Activated T-helper 1 cell treated with anti-CD3 and anti-CD28 coated beads, Interleukin-12 subunit alpha, Interleukin-12 subunit beta, Interleukin-2, Interleukin-4 antibody, amounts not matched to agents 30 ng/mL and 10 ng/mL and 1 ng/mL, durations not matched to agents 14 hours and 24 hours and 36 hours (primary cell): ENCODE data around the gene IFI30. TPM values are rescaled to one million over a fixed set of nuclear protein-coding genes. Genes with fewer than 3 reads are reported as not detected.

ENCODE experiments used
- DNase-seq: peaks from one replicate; pipeline ENCODE4 v3.0.0; 2021; ENCODE audit warnings: low spot score
- H3K27ac Mint-ChIP-seq: one replicate; pipeline ENCODE4 v1.8.0; 2021; ENCODE audit warnings: mild to moderate bottlenecking, mixed read lengths
- H3K27me3 Mint-ChIP-seq: one replicate; pipeline ENCODE4 v1.8.0; 2022; ENCODE audit warnings: mild to moderate bottlenecking, moderate library complexity, mixed read lengths; ENCODE audit not compliant: insufficient read depth
- H3K36me3 Mint-ChIP-seq: one replicate; pipeline ENCODE4 v1.8.0; 2021; ENCODE audit warnings: low read depth, mixed read lengths
- H3K4me1 Mint-ChIP-seq: one replicate; pipeline ENCODE4 v1.8.0; 2021; ENCODE audit warnings: low read depth, mixed read lengths
- H3K4me3 Mint-ChIP-seq: one replicate; pipeline ENCODE4 v1.8.0; 2021; ENCODE audit warnings: mild to moderate bottlenecking, moderate library complexity, mixed read lengths
- H3K9me3 Mint-ChIP-seq: one replicate; pipeline ENCODE4 v1.8.0; 2021; ENCODE audit warnings: mixed read lengths
- intact Hi-C: fragments of 100-400 bp; cut with micrococcal nuclease; formaldehyde crosslinking; loops from one replicate; pipeline ENCODE4 v1.15.1; 2024
- total RNA-seq: library from RNA; stranded (reverse); gene quantifications from 2 replicates; pipeline ENCODE4 v1.2.3, GENCODE V29; 2022

Gene IFI30
- total RNA-seq, 1 donor from 2014 or later = 49.9 TPM

DNA sequence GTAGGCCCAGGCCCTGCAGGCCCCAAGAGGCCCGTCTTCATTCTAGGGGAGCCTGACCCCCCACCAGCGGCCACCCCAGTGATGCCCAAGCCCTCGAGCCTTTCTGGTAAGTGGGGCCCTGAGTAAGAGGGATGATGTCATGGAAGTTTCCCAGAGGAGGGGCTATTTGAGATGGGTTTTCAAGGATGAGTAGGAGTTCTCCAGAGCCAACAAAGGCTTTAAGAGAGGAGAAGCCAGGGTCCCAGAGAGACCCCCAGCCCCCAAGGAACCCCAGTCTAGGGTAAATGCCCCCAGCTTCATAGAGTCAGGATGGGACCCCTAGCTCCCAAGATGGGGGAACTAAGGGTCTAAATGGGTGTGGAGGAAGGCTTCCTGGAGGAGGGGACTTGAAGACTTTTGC lies 29.7 kb upstream of the IFI30 start:
- no peaks in the 10 kb centered on the region for H3K4me1 Mint-ChIP-seq
- intact Hi-C loops = no loop called here
- H3K27me3 Mint-ChIP-seq = no peaks in the 10 kb centered on the region
- H3K36me3 Mint-ChIP-seq = peaks cover 37% of the 10 kb centered on the region
- DNase-seq = no peak
- no peaks in the 10 kb centered on the region for H3K9me3 Mint-ChIP-seq
- H3K27ac Mint-ChIP-seq = no peak overlapping the region
- H3K4me3 Mint-ChIP-seq = no peak overlapping the region

DNA sequence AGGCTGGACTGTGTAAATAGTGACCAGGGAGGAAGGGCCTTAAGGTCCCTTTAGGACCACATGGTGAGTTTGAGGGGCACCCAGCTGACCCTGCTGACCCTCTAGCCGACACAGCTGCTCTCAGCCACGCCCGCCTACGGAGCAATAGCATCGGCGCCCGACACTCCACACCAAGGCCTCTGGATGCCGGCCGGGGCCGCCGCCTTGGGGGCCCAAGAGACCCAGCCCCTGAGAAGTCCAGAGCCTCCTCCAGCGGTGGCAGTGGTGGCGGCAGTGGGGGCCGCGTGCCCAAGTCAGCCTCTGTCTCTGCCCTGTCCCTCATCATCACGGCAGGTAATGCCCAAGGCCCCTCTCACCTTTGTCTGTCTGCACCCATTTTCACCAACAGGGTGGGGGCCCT lies 29.3 kb upstream of the IFI30 start:
- Mint-ChIP-seq H3K4me1 (no peaks in the 10 kb centered on the region), H3K9me3 (no peaks in the 10 kb centered on the region), H3K36me3 (peaks cover 37% of the 10 kb centered on the region), H3K27ac (no peak overlapping the region), H3K4me3 (no peak overlapping the region), H3K27me3 (no peaks in the 10 kb centered on the region)
- intact Hi-C loops = no loop called here
- no peak for DNase-seq

DNA sequence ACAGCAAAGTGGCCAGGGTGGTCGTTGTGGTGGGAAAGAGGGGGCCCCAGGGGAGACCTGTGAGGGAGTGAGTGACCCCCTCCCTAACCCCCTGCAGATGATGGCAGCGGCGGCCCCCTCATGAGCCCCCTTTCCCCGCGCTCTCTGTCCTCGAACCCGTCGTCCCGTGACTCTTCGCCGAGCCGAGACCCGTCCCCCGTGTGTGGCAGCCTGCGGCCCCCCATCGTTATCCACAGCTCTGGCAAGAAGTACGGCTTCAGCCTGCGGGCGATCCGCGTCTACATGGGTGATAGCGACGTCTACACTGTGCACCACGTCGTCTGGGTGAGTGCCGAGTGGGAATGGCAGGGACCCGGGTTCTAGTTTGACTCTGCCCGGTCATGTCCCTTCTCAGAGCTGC lies 28.7 kb upstream of the IFI30 start:
- H3K4me3 Mint-ChIP-seq = no peak overlapping the region
- no peaks in the 10 kb centered on the region for H3K27me3 Mint-ChIP-seq
- H3K4me1 Mint-ChIP-seq = no peaks in the 10 kb centered on the region
- intact Hi-C loops = no loop called here
- H3K9me3 Mint-ChIP-seq = no peaks in the 10 kb centered on the region
- H3K36me3 Mint-ChIP-seq = peaks cover 39% of the 10 kb centered on the region
- H3K27ac Mint-ChIP-seq = peak overlapping the region; percentile 12
- DNase-seq = no peak

DNA sequence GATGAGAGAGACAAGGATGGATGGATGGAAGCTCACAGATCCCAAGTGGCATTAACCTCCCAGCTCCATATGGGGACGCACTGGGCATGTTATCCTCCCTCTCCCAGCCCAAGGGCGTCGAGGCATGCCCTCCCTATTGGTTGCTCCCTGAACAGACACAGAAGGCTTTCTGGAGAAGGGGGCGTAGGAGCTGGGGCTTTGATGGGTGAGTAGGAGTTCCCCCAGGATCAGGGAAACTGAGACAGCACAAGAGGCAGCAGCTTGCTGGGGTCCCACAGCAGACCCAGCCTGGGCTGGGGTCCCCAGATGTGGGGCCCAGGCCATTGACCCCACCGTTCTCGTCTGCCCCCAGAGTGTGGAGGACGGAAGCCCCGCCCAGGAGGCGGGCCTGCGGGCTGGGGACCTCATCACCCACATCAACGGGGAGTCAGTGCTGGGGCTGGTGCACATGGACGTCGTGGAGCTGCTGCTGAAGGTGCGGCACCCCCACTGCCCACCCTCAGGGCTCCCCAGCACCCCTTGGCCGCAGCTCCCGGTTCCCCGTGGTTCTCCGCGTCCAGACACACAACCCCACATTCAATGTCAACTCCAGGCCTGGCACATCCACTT lies 28.1 kb upstream of the IFI30 start:
- H3K36me3 Mint-ChIP-seq = peaks cover 37% of the 10 kb centered on the region
- no peaks in the 10 kb centered on the region for H3K27me3 Mint-ChIP-seq
- H3K27ac Mint-ChIP-seq = peak overlapping the region; percentile 12
- H3K4me1 Mint-ChIP-seq = no peaks in the 10 kb centered on the region
- H3K4me3 Mint-ChIP-seq = no peak overlapping the region
- no peak for DNase-seq
- intact Hi-C loops = no loop called here
- H3K9me3 Mint-ChIP-seq = no peaks in the 10 kb centered on the region

DNA sequence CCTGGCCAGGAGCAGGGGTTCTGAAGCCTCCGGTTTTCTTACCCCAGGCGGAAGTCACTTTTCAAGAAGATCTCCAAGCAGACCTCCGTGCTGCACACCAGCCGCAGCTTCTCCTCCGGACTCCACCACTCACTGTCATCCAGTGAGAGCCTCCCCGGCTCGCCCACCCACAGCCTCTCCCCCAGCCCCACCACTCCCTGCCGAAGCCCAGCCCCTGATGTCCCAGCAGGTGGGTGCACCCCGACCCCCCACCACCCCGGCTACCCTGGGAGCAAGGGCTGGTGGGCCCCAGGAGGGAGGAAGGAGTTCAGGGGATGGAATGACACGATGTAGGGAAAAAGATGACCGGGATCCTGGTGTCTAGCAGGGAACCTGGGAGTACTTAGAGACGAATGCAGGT lies 26.2 kb upstream of the IFI30 start:
- H3K4me1 Mint-ChIP-seq = peaks cover 11% of the 10 kb centered on the region
- H3K9me3 Mint-ChIP-seq = no peaks in the 10 kb centered on the region
- no peaks in the 10 kb centered on the region for H3K27me3 Mint-ChIP-seq
- H3K27ac Mint-ChIP-seq = no peak overlapping the region
- peaks cover 33% of the 10 kb centered on the region for H3K36me3 Mint-ChIP-seq
- intact Hi-C loops = no loop called here
- DNase-seq = no peak
- no peak overlapping the region for H3K4me3 Mint-ChIP-seq

DNA sequence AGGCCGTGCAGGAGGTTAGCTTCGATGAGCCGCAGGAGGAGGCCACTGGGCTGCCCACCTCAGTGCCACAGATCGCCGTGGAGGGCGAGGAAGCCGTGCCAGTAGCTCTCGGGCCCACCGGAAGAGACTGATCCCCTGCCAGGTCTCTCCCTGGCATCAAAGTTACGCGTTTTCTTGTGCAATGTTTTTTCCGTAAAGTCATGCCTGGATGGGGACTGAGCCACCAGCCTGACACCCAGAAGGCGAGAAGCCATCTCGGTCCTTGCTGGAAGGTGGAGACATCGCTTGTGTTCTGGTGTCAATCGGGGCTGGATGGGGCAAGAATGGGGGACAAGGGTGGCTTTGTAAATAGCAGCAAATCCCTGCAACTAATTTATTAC lies 24.0 kb upstream of the IFI30 start:
- peaks cover 22% of the 10 kb centered on the region for H3K36me3 Mint-ChIP-seq
- no peak overlapping the region for H3K27ac Mint-ChIP-seq
- intact Hi-C loops = no loop called here
- no peak for DNase-seq
- peaks cover 23% of the 10 kb centered on the region for H3K4me1 Mint-ChIP-seq
- H3K9me3 Mint-ChIP-seq = no peaks in the 10 kb centered on the region
- peaks cover 3% of the 10 kb centered on the region for H3K27me3 Mint-ChIP-seq
- no peak overlapping the region for H3K4me3 Mint-ChIP-seq

DNA sequence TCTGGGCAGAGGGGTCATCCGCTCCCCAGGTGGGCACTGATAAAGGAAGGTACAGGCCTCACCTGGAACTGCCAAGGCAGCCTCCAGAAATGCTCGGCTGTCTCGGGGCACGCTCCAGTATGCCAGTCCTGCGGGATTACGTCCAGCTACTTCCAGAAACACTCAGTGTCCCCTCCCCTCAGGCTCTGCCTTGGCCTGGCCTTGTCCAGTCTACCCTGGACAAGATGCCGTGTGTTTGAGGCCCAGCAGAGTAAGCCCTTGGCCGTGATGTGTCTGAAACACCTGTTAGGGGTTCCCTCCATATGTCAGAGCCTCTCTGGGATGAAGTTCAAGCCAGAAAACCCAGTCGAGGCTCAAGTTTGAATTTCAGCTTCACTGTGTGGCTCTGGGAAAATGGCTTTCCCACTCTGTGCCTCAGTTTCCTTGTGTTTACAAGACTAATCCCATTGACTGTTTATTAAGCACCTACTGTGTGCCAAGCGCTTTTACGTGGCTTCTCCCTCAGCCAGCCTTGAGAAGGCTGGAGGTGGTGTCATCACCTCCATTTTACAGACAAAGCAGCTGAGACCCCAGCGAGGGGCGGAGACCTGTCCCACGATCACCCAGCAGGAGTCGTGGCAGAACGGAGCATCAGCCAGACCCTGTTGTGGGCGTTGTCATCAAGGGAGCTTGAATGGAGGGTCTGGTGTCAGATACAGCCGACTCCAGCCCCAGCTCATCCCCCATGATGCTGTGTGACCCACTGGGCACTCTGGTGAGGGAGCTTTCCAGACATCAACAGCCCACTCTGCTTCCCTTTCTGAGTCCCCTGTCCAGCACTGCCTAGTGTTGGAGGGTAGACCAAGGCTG lies 22.6 kb upstream of the IFI30 start:
- Mint-ChIP-seq H3K4me1 (peaks cover 23% of the 10 kb centered on the region), H3K9me3 (no peaks in the 10 kb centered on the region), H3K4me3 (peak overlapping the region; percentile 84), H3K27me3 (peaks cover 3% of the 10 kb centered on the region), H3K36me3 (peaks cover 14% of the 10 kb centered on the region), H3K27ac (peak overlapping the region; percentile 96)
- intact Hi-C loops = loop anchor here (5.0 to 10.0 kb wide), 2 partner anchors 206 to 1074 kb away; partner anchors contain the start of genes HAUS8 and MYO9B
- no peak for DNase-seq

DNA sequence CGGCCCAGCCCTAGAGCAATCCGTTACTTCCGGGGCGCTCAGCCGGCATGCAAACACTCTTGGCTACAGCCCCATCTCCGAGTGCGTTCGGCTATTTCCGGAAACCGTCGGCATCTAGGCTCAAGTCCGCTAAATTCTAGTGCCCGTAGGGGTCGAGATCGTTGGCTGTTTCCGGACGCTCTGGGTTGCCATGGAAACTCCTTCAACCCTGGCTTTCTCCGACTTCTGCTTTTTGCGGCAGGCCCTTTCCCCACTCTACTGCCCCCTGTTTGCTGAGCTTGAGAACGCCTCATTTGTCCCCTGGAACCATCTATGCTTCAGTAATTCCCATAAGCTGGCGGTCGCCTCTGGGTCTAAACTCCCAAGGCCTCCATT lies 21.2 kb upstream of the IFI30 start:
- Mint-ChIP-seq H3K4me3 (peak overlapping the region; percentile 84), H3K4me1 (peaks cover 23% of the 10 kb centered on the region), H3K27me3 (peaks cover 3% of the 10 kb centered on the region), H3K9me3 (no peaks in the 10 kb centered on the region), H3K36me3 (peaks cover 9% of the 10 kb centered on the region), H3K27ac (peak overlapping the region; percentile 96)
- intact Hi-C loops = loop anchor here (1.0 to 10.0 kb wide), 9 partner anchors 33 to 1075 kb away; partner anchors contain the start of genes ARRDC2, HAUS8, LSM4 and MYO9B
- peak; percentile 95 for DNase-seq

DNA sequence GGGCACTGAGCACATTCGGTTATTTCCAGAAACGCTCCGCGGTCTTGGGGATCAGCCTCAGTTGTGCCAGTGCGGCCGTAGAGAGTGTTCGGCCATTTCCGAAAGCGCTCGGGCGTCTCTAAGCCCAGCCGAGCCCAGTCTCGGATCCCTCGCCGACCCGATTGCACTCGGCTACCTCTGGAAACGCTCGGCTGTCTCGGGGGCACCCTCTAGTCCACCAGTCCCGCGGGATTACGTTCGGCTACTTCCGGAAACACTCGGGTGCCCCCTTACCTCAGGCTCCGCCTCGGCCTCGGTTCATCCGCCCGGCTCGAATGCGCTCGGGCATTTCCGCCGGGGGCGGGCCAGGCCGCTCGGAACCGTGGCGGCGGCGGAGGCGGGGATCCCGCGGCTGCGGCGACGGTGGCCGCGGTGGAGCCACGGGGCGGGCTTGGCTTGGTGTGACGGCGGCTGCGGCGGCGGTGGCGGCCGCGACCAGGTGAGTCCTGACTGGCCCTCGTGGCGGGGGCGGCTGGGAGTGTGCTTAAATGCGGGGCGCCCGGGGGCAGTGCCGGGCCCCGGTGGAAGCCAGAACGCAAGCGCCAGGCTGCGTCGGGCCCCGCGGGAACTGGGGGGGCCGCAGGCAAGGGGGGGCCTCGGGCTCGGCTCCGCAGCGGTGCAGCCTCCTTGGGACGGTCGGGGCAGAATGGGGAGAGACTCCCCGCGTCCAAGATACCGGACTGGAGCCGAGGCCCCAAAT lies 20.6 kb upstream of the IFI30 start, which contains the start of gene PIK3R2:
PIK3R2 (plus strand) TSS at position 347 of the 739 bp plus-strand sequence. CDS start 2,717 bp downstream, outside the sequence.
- DNase-seq = peak; percentile 100
- H3K9me3 Mint-ChIP-seq = no peaks in the 10 kb centered on the region
- intact Hi-C loops = loop anchor here (1.0 to 10.0 kb wide), 10 partner anchors 8 to 1076 kb away; partner anchors contain the start of genes ARRDC2, HAUS8, LSM4 and MYO9B
- H3K36me3 Mint-ChIP-seq = peaks cover 8% of the 10 kb centered on the region
- H3K4me1 Mint-ChIP-seq = peaks cover 23% of the 10 kb centered on the region
- peak within 1 kb of the TSS; percentile 84 for H3K4me3 Mint-ChIP-seq
- H3K27ac Mint-ChIP-seq = peak within 1 kb of the TSS; percentile 96
- H3K27me3 Mint-ChIP-seq = peaks cover 3% of the 10 kb centered on the region

DNA sequence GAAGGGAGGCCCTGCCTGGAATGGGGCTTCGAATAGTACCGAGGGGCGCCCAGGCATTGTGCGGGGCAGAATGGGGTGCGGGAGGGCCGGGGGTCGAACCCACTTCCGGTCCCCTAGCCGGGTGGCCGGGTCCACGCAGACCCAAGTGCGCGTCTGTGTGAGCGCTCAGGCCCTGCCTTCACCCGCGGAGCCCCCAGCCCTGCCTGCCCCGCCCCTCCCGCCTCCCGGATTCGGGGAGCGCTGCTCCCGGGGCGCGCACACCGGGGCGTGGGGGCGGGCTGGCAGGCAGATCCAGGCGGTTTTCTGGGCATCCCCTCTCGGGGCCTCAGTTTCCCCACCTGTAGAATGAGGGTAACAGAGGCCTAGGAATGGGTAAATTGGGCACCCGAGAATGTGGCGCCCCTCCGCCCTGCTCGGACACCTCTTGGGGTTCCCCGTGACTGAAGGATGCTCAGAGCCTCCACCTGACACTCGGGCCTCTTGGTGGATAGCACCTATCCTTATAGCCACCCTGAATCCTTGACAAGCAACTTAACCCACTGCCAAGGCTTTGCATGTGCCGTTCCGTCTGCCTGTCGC lies 20.0 kb upstream of the IFI30 start:
- DNase-seq = no peak
- Mint-ChIP-seq H3K27ac (peak overlapping the region; percentile 90), H3K9me3 (no peaks in the 10 kb centered on the region), H3K4me3 (peak overlapping the region; percentile 83), H3K36me3 (peaks cover 4% of the 10 kb centered on the region), H3K27me3 (peaks cover 3% of the 10 kb centered on the region), H3K4me1 (peaks cover 23% of the 10 kb centered on the region)
- intact Hi-C loops = loop anchor here (1.0 to 10.0 kb wide), 6 partner anchors 8 to 1076 kb away; partner anchors contain the start of genes ARRDC2, HAUS8, LSM4 and MYO9B

DNA sequence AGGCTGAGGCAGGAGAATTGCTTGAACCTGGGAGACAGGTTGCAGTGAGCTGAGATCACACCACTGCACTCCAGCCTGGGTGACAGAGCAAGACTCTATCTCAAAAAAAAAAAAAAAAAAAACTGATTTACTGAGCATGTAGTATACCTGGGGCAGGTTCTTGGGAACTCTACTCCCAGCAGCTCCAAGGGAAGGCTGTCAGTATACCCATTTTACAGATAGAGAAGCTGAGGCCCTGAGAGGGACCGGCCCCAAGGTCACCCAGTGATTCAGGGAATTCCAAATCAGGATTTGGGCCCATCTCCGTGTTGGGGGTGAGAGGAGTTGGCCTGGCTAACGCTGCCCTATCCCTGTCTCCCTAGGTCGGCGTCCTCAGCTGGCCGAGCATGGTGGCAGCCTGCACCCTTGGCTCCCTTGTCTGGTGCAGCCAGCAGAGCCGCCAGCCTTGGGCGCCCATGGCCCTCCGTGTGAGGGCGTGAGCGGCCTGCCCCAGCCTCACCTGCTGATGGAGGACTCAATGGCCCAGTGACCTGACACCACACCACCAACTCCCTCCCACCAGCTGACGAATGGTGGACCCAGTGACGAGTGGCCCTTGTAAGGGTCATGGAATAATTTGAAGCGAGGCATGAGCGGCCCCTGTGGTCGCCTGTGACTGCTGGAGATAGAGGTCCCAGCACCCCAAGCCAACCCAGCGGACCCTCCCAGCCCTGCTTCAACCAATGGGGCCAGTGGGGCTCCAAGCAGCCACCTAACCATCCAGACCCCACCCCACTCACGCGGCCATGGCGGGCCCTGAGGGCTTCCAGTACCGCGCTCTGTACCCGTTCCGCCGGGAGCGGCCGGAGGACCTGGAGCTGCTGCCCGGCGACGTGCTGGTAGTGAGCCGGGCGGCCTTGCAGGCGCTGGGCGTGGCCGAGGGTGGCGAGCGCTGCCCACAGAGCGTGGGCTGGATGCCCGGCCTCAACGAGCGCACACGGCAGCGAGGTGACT lies 18.2 kb upstream of the IFI30 start:
- Mint-ChIP-seq H3K4me3 (peak overlapping the region; percentile 33), H3K27ac (no peak overlapping the region)

More for the DNA sequence above, 18.2 kb upstream of the IFI30 start:
- no peak for DNase-seq
- intact Hi-C loops = loop anchor here (10.0 kb wide), 1 partner anchor 211 kb away; no protein-coding TSS in a partner anchor
- Mint-ChIP-seq H3K36me3 (peaks cover 3% of the 10 kb centered on the region), H3K4me1 (peaks cover 25% of the 10 kb centered on the region), H3K27me3 (peaks cover 3% of the 10 kb centered on the region), H3K9me3 (no peaks in the 10 kb centered on the region)
